OCI-LY1 (cell line): Measurements from ENCODE around the gene TMEM50A.
"Not testable (repeated sequence)": the region's sequence is repeated elsewhere in the genome, so short reads cannot be mapped to it uniquely, and the experiment has no call there.

Experiments used
- H2AFZ ChIP-seq: fragments of 200-600 bp; sonication (generic), shearing (Covaris generic); 2 replicates; pipeline ENCODE4 v1.6.0; 2014; ENCODE audit warnings: antibody characterized with exemption, mild to moderate bottlenecking, low read length
- H3F3A ChIP-seq: fragments of 200-600 bp; sonication (generic), shearing (Covaris generic); 2 replicates; pipeline ENCODE4 v1.6.0; 2014; ENCODE audit warnings: mild to moderate bottlenecking, antibody characterized with exemption, low read length, moderate library complexity; ENCODE audit not compliant: insufficient read depth
- H3K27ac ChIP-seq: fragments of 200-600 bp; sonication (generic); 2 replicates; pipeline ENCODE4 v1.5.1; 2014; ENCODE audit warnings: low read length, mixed run types, mild to moderate bottlenecking, low read depth; ENCODE audit not compliant: poor library complexity, severe bottlenecking
- H3K27me3 ChIP-seq: fragments of 200-600 bp; sonication (generic); 2 replicates; pipeline ENCODE4 v1.6.0; 2014; ENCODE audit warnings: antibody characterized with exemption, mild to moderate bottlenecking, low read length, moderate library complexity; ENCODE audit not compliant: insufficient read depth
- H3K36me3 ChIP-seq: fragments of 200-600 bp; sonication (generic); 2 replicates; pipeline ENCODE4 v1.6.1; 2014; ENCODE audit warnings: mild to moderate bottlenecking, antibody characterized with exemption, low read length, moderate library complexity, mixed read lengths; ENCODE audit not compliant: insufficient read depth
- H3K4me1 ChIP-seq: fragments of 200-600 bp; sonication (generic); 2 replicates; pipeline ENCODE4 v1.5.1; 2014; ENCODE audit warnings: mild to moderate bottlenecking, low read length, moderate library complexity; ENCODE audit not compliant: insufficient read depth, severe bottlenecking
- H3K4me2 ChIP-seq: fragments of 200-600 bp; sonication (generic), shearing (Covaris generic); 2 replicates; pipeline ENCODE4 v1.6.1; 2014; ENCODE audit warnings: low read length
- H3K4me3 ChIP-seq: fragments of 200-600 bp; sonication (generic); 2 replicates; pipeline ENCODE4 v1.5.1; 2014; ENCODE audit warnings: low read length, low read depth, mild to moderate bottlenecking, mixed read lengths; ENCODE audit not compliant: poor library complexity, severe bottlenecking
- H3K79me2 ChIP-seq: fragments of 200-600 bp; shearing (Covaris generic); 2 replicates; pipeline ENCODE4 v1.6.1; 2016; ENCODE audit warnings: mixed run types, low read length, mixed read lengths; ENCODE audit not compliant: insufficient read depth
- H3K9ac ChIP-seq: fragments of 200-600 bp; sonication (generic), shearing (Covaris generic); 2 replicates; pipeline ENCODE4 v1.6.1; 2014; ENCODE audit warnings: mild to moderate bottlenecking, low read length, mixed read lengths
- H3K9me2 ChIP-seq: fragments of 200-600 bp; sonication (generic), shearing (Covaris generic); 2 replicates; pipeline ENCODE4 v1.6.1; 2014; ENCODE audit warnings: low read depth, mild to moderate bottlenecking, low read length, mixed read lengths
- H3K9me3 ChIP-seq: fragments of 200-600 bp; shearing (Covaris generic); 2 replicates; pipeline ENCODE4 v1.6.1; 2014; ENCODE audit warnings: low read length, mixed read lengths
- H4K20me1 ChIP-seq: fragments of 200-600 bp; sonication (generic), shearing (Covaris generic); 2 replicates; pipeline ENCODE4 v1.6.0; 2016; ENCODE audit warnings: mild to moderate bottlenecking, low read length; ENCODE audit not compliant: insufficient read depth
- CTCF ChIP-seq: fragments of 200-600 bp; sonication (generic), shearing (Covaris generic); IDR thresholded peaks from 2 replicates; pipeline ENCODE4 v1.5.1; 2017; ENCODE audit warnings: mild to moderate bottlenecking, antibody characterized with exemption, low read length, moderate library complexity, mixed read lengths
- EZH2 ChIP-seq: fragments of 200-600 bp; sonication (generic), shearing (Covaris generic); IDR thresholded peaks from 2 replicates; pipeline ENCODE4 v1.8.0; 2017; ENCODE audit warnings: borderline replicate concordance, mixed run types, mild to moderate bottlenecking, antibody characterized with exemption, low read length, moderate library complexity, mixed read lengths

TMEM50A gene

GRCh38 chr1:25369241-25369640, 31.1 kb downstream of the TMEM50A start:
- Histone ChIP-seq H3K4me2 (no peak overlapping the region), H4K20me1 (no peaks in the 10 kb centered on the region), H3K36me3 (no peaks in the 10 kb centered on the region), H3K4me3 (no peak overlapping the region), H3K27me3 (no peaks in the 10 kb centered on the region), H3K9me3 (no peaks in the 10 kb centered on the region), H3K79me2 (no peaks in the 10 kb centered on the region), H3F3A (no peaks in the 10 kb centered on the region), H3K9ac (no peak overlapping the region), H3K27ac (no peak overlapping the region), H3K4me1 (no peaks in the 10 kb centered on the region), H2AFZ (no peak overlapping the region), H3K9me2 (no peaks in the 10 kb centered on the region)
- TF ChIP-seq EZH2 (no peak), CTCF (no peak)

- not testable (repeated sequence) for H3K27me3 ChIP-seq, H3K4me3 ChIP-seq, H3K36me3 ChIP-seq, H3K9me3 ChIP-seq, H3K9ac ChIP-seq, H3K79me2 ChIP-seq, H3K4me2 ChIP-seq, H3F3A ChIP-seq, H4K20me1 ChIP-seq, H3K9me2 ChIP-seq, H3K4me1 ChIP-seq, H2AFZ ChIP-seq, H3K27ac ChIP-seq
These were observed 31.6 kb downstream of the TMEM50A start for GRCh38 chr1:25369691-25370271.

- not testable (repeated sequence) for H2AFZ ChIP-seq, H3K4me1 ChIP-seq, H3K4me2 ChIP-seq, H3K79me2 ChIP-seq, H3K4me3 ChIP-seq, H3F3A ChIP-seq, H3K9ac ChIP-seq, H3K9me3 ChIP-seq, H3K36me3 ChIP-seq, H3K27me3 ChIP-seq, H3K9me2 ChIP-seq, H4K20me1 ChIP-seq, H3K27ac ChIP-seq
These were observed 33.6 kb downstream of the TMEM50A start for GRCh38 chr1:25371757-25372156.

GRCh38 chr1:25378367-25378766, 40.2 kb downstream of the TMEM50A start:
- not testable (repeated sequence) for H3K9me3 ChIP-seq, H3K4me2 ChIP-seq, H3K4me1 ChIP-seq, H2AFZ ChIP-seq, H3K9ac ChIP-seq, H3K79me2 ChIP-seq, H3K27me3 ChIP-seq, H3K9me2 ChIP-seq, H3F3A ChIP-seq, H3K36me3 ChIP-seq, H3K27ac ChIP-seq, H3K4me3 ChIP-seq, H4K20me1 ChIP-seq

- not testable (repeated sequence) for H3K9me3 ChIP-seq, H3K4me3 ChIP-seq, H3K27me3 ChIP-seq, H3F3A ChIP-seq, H3K9me2 ChIP-seq, H3K27ac ChIP-seq, H3K9ac ChIP-seq, H3K36me3 ChIP-seq, H3K79me2 ChIP-seq, H4K20me1 ChIP-seq, H3K4me2 ChIP-seq, H2AFZ ChIP-seq, H3K4me1 ChIP-seq
These were observed 44.4 kb downstream of the TMEM50A start for GRCh38 chr1:25382543-25382942.

GRCh38 chr1:25383090-25383489, 45.0 kb downstream of the TMEM50A start:
- not testable (repeated sequence) for H3K27me3 ChIP-seq, H3K4me2 ChIP-seq, H3K4me3 ChIP-seq, H3K4me1 ChIP-seq, H2AFZ ChIP-seq, H3K27ac ChIP-seq, H3K9me3 ChIP-seq, H3K36me3 ChIP-seq, H3K9me2 ChIP-seq, H3F3A ChIP-seq, H3K79me2 ChIP-seq, H3K9ac ChIP-seq, H4K20me1 ChIP-seq

GRCh38 chr1:25383875-25384274, 45.7 kb downstream of the TMEM50A start:
- not testable (repeated sequence) for H3K27me3 ChIP-seq, H3K9ac ChIP-seq, H3K4me2 ChIP-seq, H3K9me2 ChIP-seq, H3F3A ChIP-seq, H2AFZ ChIP-seq, H3K36me3 ChIP-seq, H3K27ac ChIP-seq, H3K79me2 ChIP-seq, H3K4me1 ChIP-seq, H4K20me1 ChIP-seq, H3K9me3 ChIP-seq, H3K4me3 ChIP-seq
